ENCODE results near the gene TMEM132D.
"Not testable (repeated sequence)": the region's sequence is repeated elsewhere in the genome, so short reads cannot be mapped to it uniquely, and the experiment has no call there.

TMEM132D gene

GRCh38 chr12:129203456-129203855 is 700.4 kb downstream of the TMEM132D start:
- no peak for TF ChIP-seq Cebpa-rat (IDR thresholded peaks at IDR 0.05)
- no peaks in the 10 kb centered on the region for H3K27me3 ChIP-seq
- H3K27ac ChIP-seq = no peak overlapping the region
- H3K4me3 ChIP-seq = no peak overlapping the region
- no peak overlapping the region for H3K9ac ChIP-seq
- H3K4me2 ChIP-seq = no peak overlapping the region
- 0 out of 2 replicates have a peak, but pooled peaks cover 5% of the 10 kb centered on the region for H3K4me1 ChIP-seq
- no peaks in the 10 kb centered on the region for H4K20me1 ChIP-seq
- peaks cover 17% of the 10 kb centered on the region for H3K9me3 ChIP-seq
- H3K36me3 ChIP-seq = no peaks in the 10 kb centered on the region

GRCh38 chr12:129202109-129202814 is 701.6 kb downstream of the TMEM132D start:
- 0 out of 2 replicates have a peak, but pooled peaks cover 5% of the 10 kb centered on the region for H3K4me1 ChIP-seq
- H3K9me3 ChIP-seq = peaks cover 17% of the 10 kb centered on the region
- no peak overlapping the region for H3K4me2 ChIP-seq
- no peak overlapping the region for H3K27ac ChIP-seq
- no peak overlapping the region for H3K4me3 ChIP-seq
- no peaks in the 10 kb centered on the region for H4K20me1 ChIP-seq
- H3K36me3 ChIP-seq = no peaks in the 10 kb centered on the region
- no peak for TF ChIP-seq Cebpa-rat (IDR thresholded peaks at IDR 0.05)
- H3K9ac ChIP-seq = no peak overlapping the region
- H3K27me3 ChIP-seq = no peaks in the 10 kb centered on the region

GRCh38 chr12:129201029-129201428 is 702.8 kb downstream of the TMEM132D start:
- Histone ChIP-seq H4K20me1 (no peaks in the 10 kb centered on the region), H3K9me3 (peaks cover 17% of the 10 kb centered on the region), H3K4me2 (no peak overlapping the region), H3K27me3 (no peaks in the 10 kb centered on the region), H3K27ac (no peak overlapping the region), H3K4me1 (0 out of 2 replicates have a peak, but pooled peaks cover 5% of the 10 kb centered on the region), H3K36me3 (no peaks in the 10 kb centered on the region), H3K4me3 (no peak overlapping the region), H3K9ac (no peak overlapping the region)
- TF ChIP-seq Cebpa-rat (IDR thresholded peaks at IDR 0.05) = no peak

GRCh38 chr12:129200576-129200975 is 703.2 kb downstream of the TMEM132D start:
- Histone ChIP-seq H3K9ac (no peak overlapping the region), H3K4me3 (no peak overlapping the region), H3K4me2 (no peak overlapping the region), H3K27ac (no peak overlapping the region), H3K36me3 (no peaks in the 10 kb centered on the region), H3K4me1 (0 out of 2 replicates have a peak, but pooled peaks cover 5% of the 10 kb centered on the region), H3K27me3 (no peaks in the 10 kb centered on the region), H3K9me3 (peaks cover 17% of the 10 kb centered on the region), H4K20me1 (no peaks in the 10 kb centered on the region)
- no peak for TF ChIP-seq Cebpa-rat (IDR thresholded peaks at IDR 0.05)

GRCh38 chr12:129196927-129197326 is 706.9 kb downstream of the TMEM132D start:
- H3K4me2 ChIP-seq = no peak overlapping the region
- H4K20me1 ChIP-seq = no peaks in the 10 kb centered on the region
- H3K9me3 ChIP-seq = peaks cover 17% of the 10 kb centered on the region
- no peaks in the 10 kb centered on the region for H3K36me3 ChIP-seq
- H3K4me1 ChIP-seq = 0 out of 2 replicates have a peak, but pooled peaks cover 3% of the 10 kb centered on the region
- no peaks in the 10 kb centered on the region for H3K27me3 ChIP-seq
- no peak overlapping the region for H3K4me3 ChIP-seq
- H3K27ac ChIP-seq = no peak overlapping the region
- no peak overlapping the region for H3K9ac ChIP-seq
- TF ChIP-seq Cebpa-rat (IDR thresholded peaks at IDR 0.05) = no peak

GRCh38 chr12:129195081-129195480 is 708.7 kb downstream of the TMEM132D start:
- no peak for TF ChIP-seq Cebpa-rat (IDR thresholded peaks at IDR 0.05)
- no peak overlapping the region for H3K9ac ChIP-seq
- H4K20me1 ChIP-seq = no peaks in the 10 kb centered on the region
- no peak overlapping the region for H3K4me3 ChIP-seq
- peaks cover 12% of the 10 kb centered on the region for H3K9me3 ChIP-seq
- H3K27ac ChIP-seq = no peak overlapping the region
- no peak overlapping the region for H3K4me2 ChIP-seq
- no peaks in the 10 kb centered on the region for H3K27me3 ChIP-seq
- H3K4me1 ChIP-seq = no peaks in the 10 kb centered on the region
- no peaks in the 10 kb centered on the region for H3K36me3 ChIP-seq

GRCh38 chr12:129193263-129193871 is 710.5 kb downstream of the TMEM132D start:
- no peaks in the 10 kb centered on the region for H4K20me1 ChIP-seq
- H3K4me1 ChIP-seq = peaks cover 2% of the 10 kb centered on the region
- TF ChIP-seq Cebpa-rat (IDR thresholded peaks at IDR 0.05) = no peak
- H3K4me2 ChIP-seq = no peak overlapping the region
- no peak overlapping the region for H3K4me3 ChIP-seq
- H3K9ac ChIP-seq = no peak overlapping the region
- H3K9me3 ChIP-seq = no peaks in the 10 kb centered on the region
- H3K27ac ChIP-seq = no peak overlapping the region
- H3K36me3 ChIP-seq = no peaks in the 10 kb centered on the region
- no peaks in the 10 kb centered on the region for H3K27me3 ChIP-seq

GRCh38 chr12:129190827-129191226 is 713.0 kb downstream of the TMEM132D start:
- no peak overlapping the region for H3K27ac ChIP-seq
- H3K27me3 ChIP-seq = no peaks in the 10 kb centered on the region
- H3K4me2 ChIP-seq = no peak overlapping the region
- H3K4me3 ChIP-seq = no peak overlapping the region
- peaks cover 6% of the 10 kb centered on the region for H3K4me1 ChIP-seq
- no peaks in the 10 kb centered on the region for H4K20me1 ChIP-seq
- no peak for TF ChIP-seq Cebpa-rat (IDR thresholded peaks at IDR 0.05)
- no peak overlapping the region for H3K9ac ChIP-seq
- H3K9me3 ChIP-seq = no peaks in the 10 kb centered on the region
- H3K36me3 ChIP-seq = no peaks in the 10 kb centered on the region

- H3K4me1 ChIP-seq, H3K9me3 ChIP-seq, H3K9ac ChIP-seq, H3K27ac ChIP-seq, H3K36me3 ChIP-seq, H3K27me3 ChIP-seq, H3K4me2 ChIP-seq, H3K4me3 ChIP-seq, H4K20me1 ChIP-seq: not testable (repeated sequence)
Measured at GRCh38 chr12:129189879-129190278, 713.9 kb downstream of the TMEM132D start.

- Histone ChIP-seq H3K4me1 (peaks cover 22% of the 10 kb centered on the region), H3K4me3 (no peak overlapping the region), H3K36me3 (no peaks in the 10 kb centered on the region), H3K27ac (no peak overlapping the region), H3K9me3 (no peaks in the 10 kb centered on the region), H4K20me1 (no peaks in the 10 kb centered on the region), H3K27me3 (no peaks in the 10 kb centered on the region), H3K4me2 (no peak overlapping the region), H3K9ac (no peak overlapping the region)
- TF ChIP-seq Cebpa-rat (IDR thresholded peaks at IDR 0.05) = no peak
Measured at GRCh38 chr12:129186952-129187351, 716.9 kb downstream of the TMEM132D start.

Measured in BLaER1 (cell line).